ENCODE data around the gene AKAP11. TPM values are rescaled to one million over a fixed set of nuclear protein-coding genes. Genes with fewer than 3 reads are reported as not detected.

AKAP11 gene
- total and polyA plus RNA-seq, 2 of the 8 experiments (the other 6 are each of a cell fraction or from before 2014, with no cell fraction given), result 4.5 to 21.9 TPM

GRCh38 chr13:42322806-42323205, 50.9 kb downstream of the AKAP11 start:
- H3K56ac ChIP-seq (replicated peaks; ENCODE audit: insufficient read length, low read depth, low read length), result no peak overlapping the region
- H3K36me3 ChIP-seq (ENCODE audit: control insufficient read depth in 2 of 4, insufficient read depth in 4 of 4, low read length in 3 of 4), result peaks cover 0 to 6% (median 0%) of the 10 kb centered on the region in 4 experiments; a peak in 1 of 8 replicates
- H4K5ac ChIP-seq (ENCODE audit: insufficient read length, low read depth, low read length), result no peak overlapping the region
- no peaks in the 10 kb centered on the region for H3K27me3 ChIP-seq (replicated peaks in 1 of 4; ENCODE audit: control insufficient read depth in 3 of 4, extremely low read depth in 1 of 4, insufficient read depth in 3 of 4, low read length in 3 of 4)
- no peak overlapping the region for H3K4me3 ChIP-seq (ENCODE audit: extremely low read depth in 1 of 4, insufficient read depth in 2 of 4, low read depth in 3 of 4, low read length in 4 of 4)
- ChIA-PET POLR2A (ENCODE audit: partially characterized antibody) (no interaction called here), CTCF (ENCODE audit: partially characterized antibody) (no interaction called here)
- no peak overlapping the region for H2AFZ ChIP-seq (ENCODE audit: low read length)
- H3K4ac ChIP-seq (replicated peaks; ENCODE audit: insufficient read length, low read depth, low read length), result no peak overlapping the region
- DNase-seq (ENCODE audit: low read depth in 1 of 2, low spot score in 2 of 2) (no peak), FAIRE-seq (no peak)
- H3K4me1 ChIP-seq (replicated peaks in 1 of 4; ENCODE audit: control insufficient read depth in 3 of 4, insufficient read depth in 4 of 4, low read length in 3 of 4), result peaks cover 0 to 8% (median 3%) of the 10 kb centered on the region in 4 experiments; a peak in 3 of 7 replicates
- H3K9ac ChIP-seq (replicated peaks in 1 of 4; ENCODE audit: extremely low read depth in 1 of 4, low read depth in 3 of 4, low read length in 3 of 4), result no peak overlapping the region
- H4K20me1 ChIP-seq (replicated peaks in 1 of 2; ENCODE audit: control insufficient read depth in 1 of 2, insufficient read depth in 2 of 2, low read length in 2 of 2), result no peaks in the 10 kb centered on the region
- H4K91ac ChIP-seq (replicated peaks; ENCODE audit: insufficient read length, low read length), result no peak overlapping the region
- no peak overlapping the region for H3K27ac ChIP-seq (ENCODE audit: low read depth, low read length)
- H3K9me3 ChIP-seq (ENCODE audit: insufficient read depth in 2 of 2, low read depth in 1 of 2, low read length in 1 of 2), result no peaks in the 10 kb centered on the region
- H3K18ac ChIP-seq (ENCODE audit: extremely low read depth, low read length), result no peak overlapping the region
- no peak overlapping the region for H4K8ac ChIP-seq (ENCODE audit: extremely low read depth, insufficient read depth, low read length)
- no peak overlapping the region for H2BK12ac ChIP-seq (ENCODE audit: low read depth, low read length)
- 93% methylated on average over 2 of the region's 2 CpGs; no CpG with 5 or more reads in 1 of the 2 experiments for WGBS, 2 experiments (ENCODE audit: extremely low coverage in 1 of 2, insufficient coverage in 1 of 2, insufficient read length in 1 of 2, insufficient replicate concordance in 2 of 2, low coverage in 1 of 2, low lambda C conversion rate in 2 of 2, missing lambda C conversion rate in 1 of 2)
- no peak overlapping the region for H2BK5ac ChIP-seq (ENCODE audit: low read depth, low read length)
- H3K14ac ChIP-seq (ENCODE audit: insufficient read length), result no peak overlapping the region
- no peak overlapping the region for H3K4me2 ChIP-seq (ENCODE audit: insufficient read depth in 1 of 2, low read depth in 2 of 2, low read length in 2 of 2)
- H3K23ac ChIP-seq (ENCODE audit: insufficient read length), result no peak overlapping the region
- TF ChIP-seq SRF (IDR thresholded peaks at IDR 0.05; ENCODE audit: low read depth, low read length) (no peak), PHF8 (conservative IDR thresholded peaks at IDR 0.05; ENCODE audit: low read depth, low read length) (no peak), JUND (IDR thresholded peaks at IDR 0.05; ENCODE audit: low read length) (no peak), EZH2 (IDR thresholded peaks at IDR 0.05; ENCODE audit: low read depth, low read length, severe bottlenecking) (no peak), SP2 (IDR thresholded peaks at IDR 0.05; ENCODE audit: low read length) (no peak), RBBP5 (IDR thresholded peaks at IDR 0.05; ENCODE audit: borderline replicate concordance, low read depth, low read length) (no peak), TBP (IDR thresholded peaks at IDR 0.05; ENCODE audit: low read depth, low read length) (no peak), FOSL1 (IDR thresholded peaks at IDR 0.05; ENCODE audit: insufficient read depth, low read depth, low read length) (no peak), RXRA (IDR thresholded peaks at IDR 0.05; ENCODE audit: insufficient read depth, low read depth, low read length) (no peak), BRCA1 (IDR thresholded peaks at IDR 0.05; ENCODE audit: low read depth, low read length) (no peak), TAF7 (optimal IDR thresholded peaks at IDR 0.05; ENCODE audit: borderline replicate concordance, low read depth, low read length) (no peak), USF2 (IDR thresholded peaks at IDR 0.05; ENCODE audit: low read length) (no peak)
- H2BK20ac ChIP-seq (ENCODE audit: low read length), result no peak overlapping the region
- no peaks in the 10 kb centered on the region for H3K79me1 ChIP-seq (ENCODE audit: low read depth, low read length)
- H2AK5ac ChIP-seq (ENCODE audit: low read depth, low read length), result no peak overlapping the region
- no peak overlapping the region for H2BK120ac ChIP-seq (replicated peaks; ENCODE audit: low read depth, low read length)
- no peaks in the 10 kb centered on the region for H3K23me2 ChIP-seq (ENCODE audit: low read depth, low read length)
- H2BK15ac ChIP-seq (ENCODE audit: low read length), result no peak overlapping the region
- no peaks in the 10 kb centered on the region for H3K79me2 ChIP-seq (ENCODE audit: control insufficient read depth in 1 of 2, insufficient read depth in 2 of 2, low read length in 2 of 2)
